GM10847 (cell line): ENCODE data around the gene IPCEF1.

Experiments
- POLR2A ChIP-seq: IDR thresholded peaks from 2 replicates; pipeline ENCODE4 v1.6.1; 2011; ENCODE audit not compliant: insufficient read length; ENCODE audit errors: extremely low read depth

Gene IPCEF1

GRCh38 chr6:154112181-154112809 is 244.3 kb downstream of the IPCEF1 start:
- no peak for TF ChIP-seq POLR2A

GRCh38 chr6:154111025-154111424 is 245.6 kb downstream of the IPCEF1 start:
- no peak for TF ChIP-seq POLR2A

GRCh38 chr6:154106251-154106650 is 250.4 kb downstream of the IPCEF1 start:
- no peak for TF ChIP-seq POLR2A
